ENCODE results near the gene SPAG17. TPM values are rescaled to one million over a fixed set of nuclear protein-coding genes. Genes with fewer than 3 reads are reported as not detected.

SPAG17 gene
- total and polyA plus RNA-seq, 2 of the 13 experiments (the other 11 are each of a cell fraction or from before 2014, with no cell fraction given), result not detected

GRCh38 chr1:118200836-118201235 is 15.8 kb upstream of the SPAG17 start:
- WGBS (ENCODE audit: low lambda C conversion rate), result 6% methylated on average over 1 of the region's 1 CpG
- intact Hi-C loops (cut with micrococcal nuclease; ENCODE audit: unreplicated experiment) (no loop called here), in situ Hi-C loops (cut with HindIII; ENCODE audit: extremely low pct_ligation_motif_present, low pct_unique_long_range_greater_than_20kb) (no loop called here)
- ChIA-PET POLR2A (no interaction called here), CTCF (ENCODE audit: low intra/inter-chr PET ratio, low total read pairs) (no interaction called here)
- no peaks in the 10 kb centered on the region for H3K9me3 ChIP-seq (ENCODE audit: low read length)
- no TSS peak for BruUV-seq (replicated peaks)
- no peak overlapping the region for H3K4me2 ChIP-seq (ENCODE audit: low read depth, low read length)
- no peak overlapping the region for H3K27ac ChIP-seq (ENCODE audit: extremely low read length, insufficient read depth, low read length)
- no peaks in the 10 kb centered on the region for H3K4me1 ChIP-seq (ENCODE audit: insufficient read depth, low read length)
- no peak overlapping the region for H3K9ac ChIP-seq (ENCODE audit: insufficient read depth, low read depth, low read length)
- no peaks in the 10 kb centered on the region for H3K79me2 ChIP-seq (ENCODE audit: insufficient read depth, low read length)
- no peak overlapping the region for H2AFZ ChIP-seq (ENCODE audit: low read length)
- H4K20me1 ChIP-seq (ENCODE audit: insufficient read depth, low read length), result no peaks in the 10 kb centered on the region
- no peak for ATAC-seq
- no peaks in the 10 kb centered on the region for H3K36me3 ChIP-seq (replicated peaks in 1 of 2; ENCODE audit: control insufficient read depth in 1 of 2, insufficient read depth in 2 of 2, low read length in 2 of 2)
- TF ChIP-seq HNRNPK (IDR thresholded peaks at IDR 0.05; ENCODE audit: low read depth, low read length, poor library complexity, severe bottlenecking) (peak; percentile 67), NPAS2 (CRISPR knock-in tag; IDR thresholded peaks at IDR 0.05; ENCODE audit: borderline replicate concordance) (no peak), TOE1 (CRISPR knock-in tag; IDR thresholded peaks at IDR 0.05) (no peak)
- H3K4me3 ChIP-seq (replicated peaks in 1 of 3; ENCODE audit: insufficient read depth in 1 of 3, low read depth in 2 of 3, low read length in 3 of 3), result no peak overlapping the region
- FAIRE-seq, result no peak
- no peaks in the 10 kb centered on the region for H3K27me3 ChIP-seq (ENCODE audit: control insufficient read depth in 1 of 2, insufficient read depth in 2 of 2, low read length in 2 of 2)
- DNase-seq (ENCODE audit: low spot score), result no peak

GRCh38 chr1:118190561-118190960 is 5.5 kb upstream of the SPAG17 start:
- FAIRE-seq (no peak), DNase-seq (ENCODE audit: low spot score) (no peak), ATAC-seq (no peak)
- H3K4me2 ChIP-seq (ENCODE audit: low read depth, low read length), result no peak overlapping the region
- in situ Hi-C loops (cut with HindIII; ENCODE audit: extremely low pct_ligation_motif_present, low pct_unique_long_range_greater_than_20kb) (no loop called here), intact Hi-C loops (cut with micrococcal nuclease; ENCODE audit: unreplicated experiment) (no loop called here)
- H3K9ac ChIP-seq (ENCODE audit: insufficient read depth, low read depth, low read length), result no peak overlapping the region
- H3K9me3 ChIP-seq (ENCODE audit: low read length), result no peaks in the 10 kb centered on the region
- TF ChIP-seq SP4 (CRISPR knock-in tag; IDR thresholded peaks at IDR 0.05) (no peak), ZNF124 (CRISPR knock-in tag; IDR thresholded peaks at IDR 0.05) (no peak), ZNF160 (CRISPR knock-in tag; IDR thresholded peaks at IDR 0.05) (no peak), ZNF563 (CRISPR knock-in tag; IDR thresholded peaks at IDR 0.05) (no peak), ZFAT (CRISPR knock-in tag; conservative IDR thresholded peaks at IDR 0.05) (no peak), ZSCAN5A (CRISPR knock-in tag; IDR thresholded peaks at IDR 0.05; ENCODE audit: borderline replicate concordance) (no peak), CSRNP1 (CRISPR knock-in tag; IDR thresholded peaks at IDR 0.05) (no peak)
- H3K4me3 ChIP-seq (replicated peaks in 1 of 3; ENCODE audit: insufficient read depth in 1 of 3, low read depth in 2 of 3, low read length in 3 of 3), result no peak overlapping the region
- CTCF ChIA-PET (ENCODE audit: low intra/inter-chr PET ratio, low total read pairs), result no interaction called here
- BruUV-seq (replicated peaks), result no TSS peak
- no peaks in the 10 kb centered on the region for H3K79me2 ChIP-seq (ENCODE audit: insufficient read depth, low read length)
- H2AFZ ChIP-seq (ENCODE audit: low read length), result no peak overlapping the region
- H3K27me3 ChIP-seq (ENCODE audit: control insufficient read depth in 1 of 2, insufficient read depth in 2 of 2, low read length in 2 of 2), result no peaks in the 10 kb centered on the region
- no peaks in the 10 kb centered on the region for H3K36me3 ChIP-seq (replicated peaks in 1 of 2; ENCODE audit: control insufficient read depth in 1 of 2, insufficient read depth in 2 of 2, low read length in 2 of 2)
- POLR2A ChIA-PET, result no interaction called here
- H3K4me1 ChIP-seq (ENCODE audit: insufficient read depth, low read length), result no peaks in the 10 kb centered on the region
- no peaks in the 10 kb centered on the region for H4K20me1 ChIP-seq (ENCODE audit: insufficient read depth, low read length)
- 0% methylated on average over 1 of the region's 1 CpG for WGBS (ENCODE audit: low lambda C conversion rate)
- H3K27ac ChIP-seq (ENCODE audit: extremely low read length, insufficient read depth, low read length), result no peak overlapping the region
